Activated CD8-positive, alpha-beta memory T cell treated with anti-CD3 and anti-CD28 coated beads, Interleukin-2, amount 10 ng/mL, durations not matched to agents 7 days and 5 days (primary cell): ENCODE results near the gene MBNL3. TPM values are rescaled to one million over a fixed set of nuclear protein-coding genes. Genes with fewer than 3 reads are reported as not detected.

Experiments
- ATAC-seq: fragments of 150-1000 bp; cut with Tn5 transposase; one replicate; pipeline ENCODE4 v1.10.0; 2021; ENCODE audit warnings: moderate library complexity
- CTCF ChIA-PET: fragments of 350-600 bp; sonication (Branson Sonifier 250); formaldehyde crosslinking; loops from one replicate; lab custom pipeline; 2021; ENCODE audit warnings: antibody characterized with exemption; lab: Charles Lee
- DNase-seq: peaks from one replicate; pipeline ENCODE4 v3.0.0-alpha.2; 2020
- H3K27ac Mint-ChIP-seq: one replicate; pipeline ENCODE4 v1.8.0; 2021; ENCODE audit warnings: mild to moderate bottlenecking, mixed read lengths
- H3K27me3 Mint-ChIP-seq: one replicate; pipeline ENCODE4 v1.8.0; 2021; ENCODE audit warnings: mixed read lengths
- H3K36me3 Mint-ChIP-seq: one replicate; pipeline ENCODE4 v1.8.0; 2021; ENCODE audit warnings: mild to moderate bottlenecking, mixed read lengths
- H3K4me1 Mint-ChIP-seq: one replicate; pipeline ENCODE4 v1.8.0; 2021; ENCODE audit warnings: mixed read lengths
- H3K4me3 Mint-ChIP-seq: one replicate; pipeline ENCODE4 v1.8.0; 2021; ENCODE audit warnings: mild to moderate bottlenecking, moderate library complexity, mixed read lengths
- H3K9me3 Mint-ChIP-seq: one replicate; pipeline ENCODE4 v1.8.0; 2022; ENCODE audit warnings: low read depth, mixed read lengths
- total RNA-seq, 2 experiments: library from RNA; stranded (reverse); gene quantifications; one replicate each; pipeline ENCODE4 v1.2.3, GENCODE V29; 2021

Gene MBNL3
- total RNA-seq, 2 experiments from 2014 or later: 23.2 to 25.1 TPM

GRCh38 chrX:132489578-132490419 is 961 bp upstream of the MBNL3 start:
- peak overlapping the region; percentile 96 for H3K27ac Mint-ChIP-seq
- peak; percentile 59 for ATAC-seq
- H3K27me3 Mint-ChIP-seq: no peaks in the 10 kb centered on the region
- H3K4me3 Mint-ChIP-seq: peak overlapping the region; percentile 83
- peaks cover 39% of the 10 kb centered on the region for H3K4me1 Mint-ChIP-seq
- peaks cover 3% of the 10 kb centered on the region for H3K36me3 Mint-ChIP-seq
- H3K9me3 Mint-ChIP-seq: no peaks in the 10 kb centered on the region
- peak; percentile 63 for DNase-seq
- CTCF ChIA-PET: interaction anchor here (0.7 to 2.3 kb wide), 3 partner anchors 124 to 270 kb away, joined by 3 to 11 read pairs (median 7); partner anchors contain the start of gene RAP2C

- peak; percentile 43 for DNase-seq
- peaks cover 46% of the 10 kb centered on the region for H3K4me1 Mint-ChIP-seq
- peaks cover 3% of the 10 kb centered on the region for H3K36me3 Mint-ChIP-seq
- peak overlapping the region; percentile 96 for H3K27ac Mint-ChIP-seq
- H3K9me3 Mint-ChIP-seq: no peaks in the 10 kb centered on the region
- CTCF ChIA-PET: no interaction called here
- ATAC-seq: peak; percentile 28
- no peaks in the 10 kb centered on the region for H3K27me3 Mint-ChIP-seq
- peak overlapping the region; percentile 96 for H3K4me3 Mint-ChIP-seq
Measured at GRCh38 chrX:132488180-132488705, 595 bp downstream of the MBNL3 start.

GRCh38 chrX:132486599-132487178 is 2.1 kb downstream of the MBNL3 start:
- peaks cover 3% of the 10 kb centered on the region for H3K36me3 Mint-ChIP-seq
- no peak overlapping the region for H3K27ac Mint-ChIP-seq
- no peaks in the 10 kb centered on the region for H3K9me3 Mint-ChIP-seq
- no peaks in the 10 kb centered on the region for H3K27me3 Mint-ChIP-seq
- DNase-seq (no peak), ATAC-seq (no peak)
- H3K4me3 Mint-ChIP-seq: peak overlapping the region; percentile 96
- peaks cover 50% of the 10 kb centered on the region for H3K4me1 Mint-ChIP-seq
- CTCF ChIA-PET: interaction anchor here (0.9 kb wide), 1 partner anchor 11 kb away, joined by 4 read pairs; no protein-coding TSS in a partner anchor

- ATAC-seq: no peak
- peaks cover 49% of the 10 kb centered on the region for H3K4me1 Mint-ChIP-seq
Measured at GRCh38 chrX:132483951-132484350, 4.9 kb downstream of the MBNL3 start.

GRCh38 chrX:132483488-132483887 is 5.3 kb downstream of the MBNL3 start:
- DNase-seq (no peak), ATAC-seq (no peak)
- Mint-ChIP-seq H3K4me3 (no peak overlapping the region), H3K27ac (no peak overlapping the region), H3K27me3 (no peaks in the 10 kb centered on the region), H3K4me1 (peaks cover 49% of the 10 kb centered on the region), H3K36me3 (peaks cover 3% of the 10 kb centered on the region), H3K9me3 (no peaks in the 10 kb centered on the region)
- CTCF ChIA-PET: no interaction called here

More at GRCh38 chrX:132483951-132484350, 4.9 kb downstream of the MBNL3 start:
- Mint-ChIP-seq H3K27ac (no peak overlapping the region), H3K9me3 (no peaks in the 10 kb centered on the region), H3K36me3 (peaks cover 3% of the 10 kb centered on the region), H3K27me3 (no peaks in the 10 kb centered on the region), H3K4me3 (no peak overlapping the region)
- no peak for DNase-seq
- CTCF ChIA-PET: no interaction called here

GRCh38 chrX:132482632-132483031 is 6.2 kb downstream of the MBNL3 start:
- no peaks in the 10 kb centered on the region for H3K9me3 Mint-ChIP-seq
- H3K27me3 Mint-ChIP-seq: no peaks in the 10 kb centered on the region
- no peak for DNase-seq
- CTCF ChIA-PET: interaction anchor here (1.7 kb wide), 1 partner anchor 655 kb away, joined by 4 read pairs; no protein-coding TSS in a partner anchor
- no peak for ATAC-seq
- no peak overlapping the region for H3K27ac Mint-ChIP-seq
- H3K4me3 Mint-ChIP-seq: no peak overlapping the region
- no peaks in the 10 kb centered on the region for H3K36me3 Mint-ChIP-seq
- peaks cover 45% of the 10 kb centered on the region for H3K4me1 Mint-ChIP-seq

- no peak for ATAC-seq
- DNase-seq: no peak
- Mint-ChIP-seq H3K36me3 (no peaks in the 10 kb centered on the region), H3K27me3 (no peaks in the 10 kb centered on the region), H3K9me3 (no peaks in the 10 kb centered on the region), H3K4me1 (peaks cover 35% of the 10 kb centered on the region), H3K4me3 (no peak overlapping the region), H3K27ac (peak overlapping the region; percentile 97)
- CTCF ChIA-PET: interaction anchor here (0.6 to 1.7 kb wide), 2 partner anchors 565 to 653 kb away, joined by 3 to 4 read pairs; no protein-coding TSS in a partner anchor
Measured at GRCh38 chrX:132481449-132481848, 7.4 kb downstream of the MBNL3 start.

GRCh38 chrX:132480581-132481203 is 8.1 kb downstream of the MBNL3 start:
- DNase-seq (peak; percentile 70), ATAC-seq (peak; percentile 92)
- no peaks in the 10 kb centered on the region for H3K9me3 Mint-ChIP-seq
- CTCF ChIA-PET: interaction anchor here (0.6 to 1.7 kb wide), 3 partner anchors 188 to 653 kb away, joined by 3 to 4 read pairs (median 3); no protein-coding TSS in a partner anchor
- peak overlapping the region; percentile 97 for H3K27ac Mint-ChIP-seq
- H3K4me1 Mint-ChIP-seq: peaks cover 30% of the 10 kb centered on the region
- no peaks in the 10 kb centered on the region for H3K27me3 Mint-ChIP-seq
- peak overlapping the region; percentile 75 for H3K4me3 Mint-ChIP-seq
- H3K36me3 Mint-ChIP-seq: no peaks in the 10 kb centered on the region

- H3K27me3 Mint-ChIP-seq: no peaks in the 10 kb centered on the region
- CTCF ChIA-PET: no interaction called here
- no peak overlapping the region for H3K27ac Mint-ChIP-seq
- ATAC-seq (no peak), DNase-seq (no peak)
- H3K9me3 Mint-ChIP-seq: no peaks in the 10 kb centered on the region
- peaks cover 4% of the 10 kb centered on the region for H3K36me3 Mint-ChIP-seq
- peaks cover 19% of the 10 kb centered on the region for H3K4me1 Mint-ChIP-seq
- H3K4me3 Mint-ChIP-seq: no peak overlapping the region
Measured at GRCh38 chrX:132474544-132475248, 14.1 kb downstream of the MBNL3 start.

- Mint-ChIP-seq H3K27me3 (no peaks in the 10 kb centered on the region), H3K36me3 (peaks cover 4% of the 10 kb centered on the region), H3K9me3 (no peaks in the 10 kb centered on the region), H3K4me1 (peaks cover 17% of the 10 kb centered on the region), H3K27ac (no peak overlapping the region), H3K4me3 (no peak overlapping the region)
- DNase-seq: no peak
- ATAC-seq: no peak
- CTCF ChIA-PET: no interaction called here
Measured at GRCh38 chrX:132472397-132472796, 16.4 kb downstream of the MBNL3 start.

GRCh38 chrX:132470831-132471230 is 18.0 kb downstream of the MBNL3 start:
- H3K27ac Mint-ChIP-seq: no peak overlapping the region
- H3K27me3 Mint-ChIP-seq: no peaks in the 10 kb centered on the region
- H3K9me3 Mint-ChIP-seq: no peaks in the 10 kb centered on the region
- DNase-seq: no peak
- CTCF ChIA-PET: no interaction called here
- no peak for ATAC-seq
- H3K4me3 Mint-ChIP-seq: no peak overlapping the region
- peaks cover 17% of the 10 kb centered on the region for H3K4me1 Mint-ChIP-seq
- H3K36me3 Mint-ChIP-seq: peaks cover 4% of the 10 kb centered on the region

GRCh38 chrX:132470179-132470578 is 18.7 kb downstream of the MBNL3 start:
- no peak for ATAC-seq
- no peaks in the 10 kb centered on the region for H3K9me3 Mint-ChIP-seq
- peaks cover 10% of the 10 kb centered on the region for H3K4me1 Mint-ChIP-seq
- H3K4me3 Mint-ChIP-seq: no peak overlapping the region
- CTCF ChIA-PET: no interaction called here
- no peaks in the 10 kb centered on the region for H3K27me3 Mint-ChIP-seq
- H3K36me3 Mint-ChIP-seq: peaks cover 4% of the 10 kb centered on the region
- H3K27ac Mint-ChIP-seq: no peak overlapping the region
- no peak for DNase-seq

GRCh38 chrX:132468454-132468853 is 20.4 kb downstream of the MBNL3 start:
- CTCF ChIA-PET: no interaction called here
- H3K9me3 Mint-ChIP-seq: no peaks in the 10 kb centered on the region
- H3K27ac Mint-ChIP-seq: no peak overlapping the region
- no peak for ATAC-seq
- H3K27me3 Mint-ChIP-seq: no peaks in the 10 kb centered on the region
- no peak overlapping the region for H3K4me3 Mint-ChIP-seq
- H3K36me3 Mint-ChIP-seq: no peaks in the 10 kb centered on the region
- no peaks in the 10 kb centered on the region for H3K4me1 Mint-ChIP-seq
- DNase-seq: no peak
